Activated CD4-positive, alpha-beta memory T cell treated with anti-CD3 and anti-CD28 coated beads for 36 hours (primary cell): Measurements from ENCODE around the gene CYTL1. TPM values are rescaled to one million over a fixed set of nuclear protein-coding genes. Genes with fewer than 3 reads are reported as not detected.

Source experiments
- CTCF ChIA-PET: fragments of 350-600 bp; sonication (Branson Sonifier 250); formaldehyde crosslinking; loops from one replicate; lab custom pipeline; 2021; ENCODE audit warnings: antibody characterized with exemption, inconsistent platforms; lab: Charles Lee
- POLR2A ChIA-PET: fragments of 350-600 bp; sonication (Branson Sonifier 250); formaldehyde crosslinking; loops from one replicate; lab custom pipeline; 2021; ENCODE audit warnings: antibody characterized with exemption; lab: Charles Lee
- DNase-seq: peaks from one replicate; pipeline ENCODE4 v3.0.0-alpha.2; 2020
- H3K27ac Mint-ChIP-seq: one replicate; pipeline ENCODE4 v1.8.0; 2021; ENCODE audit warnings: mixed read lengths
- H3K27me3 Mint-ChIP-seq: one replicate; pipeline ENCODE4 v1.8.0; 2021; ENCODE audit warnings: mixed read lengths
- H3K36me3 Mint-ChIP-seq: one replicate; pipeline ENCODE4 v1.8.0; 2021; ENCODE audit warnings: mixed read lengths
- H3K4me1 Mint-ChIP-seq: one replicate; pipeline ENCODE4 v1.8.0; 2021; ENCODE audit warnings: low read depth, mixed read lengths
- H3K4me3 Mint-ChIP-seq: one replicate; pipeline ENCODE4 v1.8.0; 2021; ENCODE audit warnings: mild to moderate bottlenecking, mixed read lengths
- H3K9me3 Mint-ChIP-seq: one replicate; pipeline ENCODE4 v1.8.0; 2021; ENCODE audit warnings: mixed read lengths
- intact Hi-C: fragments of 100-400 bp; cut with micrococcal nuclease; formaldehyde crosslinking; loops from one replicate; pipeline ENCODE4 v1.15.1; 2023
- total RNA-seq, 2 experiments: library from RNA; stranded (reverse); gene quantifications; one replicate each; pipeline ENCODE4 v1.2.3, GENCODE V29; 2021

The CYTL1 gene
- total RNA-seq, 2 experiments from 2014 or later: not detected

DNA sequence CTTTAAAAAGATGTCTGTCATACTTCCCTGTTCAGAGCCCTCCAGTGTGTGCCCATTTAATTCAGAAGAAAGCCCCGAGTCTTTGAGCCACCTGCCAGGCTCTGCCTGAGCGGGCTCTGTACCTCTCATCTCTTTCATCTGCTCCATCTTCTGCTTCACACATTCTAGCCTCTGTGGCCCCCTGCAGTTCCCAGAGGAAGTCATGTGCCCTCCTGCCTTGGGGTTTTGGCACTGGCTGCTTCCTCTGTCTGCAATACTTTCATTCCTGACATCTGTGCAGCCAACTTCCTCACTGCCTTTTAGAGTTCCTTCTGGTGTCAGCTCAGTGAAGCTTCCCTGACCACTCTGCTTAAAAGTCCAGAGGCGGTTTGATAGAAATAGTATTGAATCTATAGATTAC is 25.8 kb upstream of the CYTL1 start:
- no peak overlapping the region for H3K27ac Mint-ChIP-seq
- intact Hi-C loops: no loop called here
- no peaks in the 10 kb centered on the region for H3K36me3 Mint-ChIP-seq
- POLR2A ChIA-PET: no interaction called here
- H3K27me3 Mint-ChIP-seq: peaks cover 42% of the 10 kb centered on the region
- no peak overlapping the region for H3K4me3 Mint-ChIP-seq
- CTCF ChIA-PET: no interaction called here
- DNase-seq: no peak
- H3K4me1 Mint-ChIP-seq: no peaks in the 10 kb centered on the region
- no peaks in the 10 kb centered on the region for H3K9me3 Mint-ChIP-seq

DNA sequence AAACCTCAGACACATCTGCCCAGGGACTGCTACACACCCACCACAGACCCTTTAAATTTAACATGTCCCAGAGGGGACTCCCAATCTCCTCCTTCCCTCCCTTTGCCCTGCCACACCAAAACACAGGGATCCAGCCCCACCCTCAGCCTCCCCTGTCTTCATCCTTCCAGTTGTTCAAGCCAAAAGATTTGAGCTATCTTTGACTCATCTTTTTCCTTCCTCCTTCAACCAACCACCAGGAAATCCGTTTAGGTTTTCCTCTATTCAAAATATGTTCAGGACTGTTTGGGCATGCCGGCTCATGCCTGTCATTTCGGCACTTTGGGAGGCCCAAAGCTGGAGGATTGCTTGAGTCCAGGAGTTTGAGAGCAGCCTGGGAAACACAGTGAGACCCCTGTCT is 25.1 kb upstream of the CYTL1 start:
- no peak for DNase-seq
- Mint-ChIP-seq H3K9me3 (no peaks in the 10 kb centered on the region), H3K4me3 (no peak overlapping the region), H3K27ac (no peak overlapping the region), H3K27me3 (peaks cover 40% of the 10 kb centered on the region), H3K36me3 (no peaks in the 10 kb centered on the region), H3K4me1 (no peaks in the 10 kb centered on the region)
- intact Hi-C loops: no loop called here
- ChIA-PET CTCF (no interaction called here), POLR2A (no interaction called here)

DNA sequence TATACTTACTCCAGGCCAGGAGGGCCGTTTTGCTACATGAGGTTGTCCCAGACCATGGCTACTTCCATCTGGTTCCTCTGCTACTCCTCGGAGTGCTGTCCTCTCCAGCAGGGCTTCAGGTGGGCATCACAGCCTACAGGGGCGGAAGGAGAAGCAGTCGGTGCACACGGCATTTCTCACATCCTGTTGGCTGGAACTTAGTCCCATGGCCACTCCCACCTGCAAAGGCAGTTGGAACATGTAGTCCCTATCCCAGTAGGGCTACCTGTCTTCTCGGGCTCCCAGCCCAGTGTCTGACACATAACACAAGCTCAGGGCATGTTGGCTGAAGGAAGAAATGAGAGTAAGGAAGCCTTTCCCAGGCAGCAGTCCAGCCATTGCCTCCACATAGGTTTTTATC is 24.3 kb upstream of the CYTL1 start:
- no peak overlapping the region for H3K27ac Mint-ChIP-seq
- POLR2A ChIA-PET: no interaction called here
- no peaks in the 10 kb centered on the region for H3K4me1 Mint-ChIP-seq
- intact Hi-C loops: no loop called here
- H3K4me3 Mint-ChIP-seq: no peak overlapping the region
- H3K9me3 Mint-ChIP-seq: no peaks in the 10 kb centered on the region
- DNase-seq: no peak
- no peaks in the 10 kb centered on the region for H3K36me3 Mint-ChIP-seq
- H3K27me3 Mint-ChIP-seq: peaks cover 35% of the 10 kb centered on the region
- CTCF ChIA-PET: no interaction called here

DNA sequence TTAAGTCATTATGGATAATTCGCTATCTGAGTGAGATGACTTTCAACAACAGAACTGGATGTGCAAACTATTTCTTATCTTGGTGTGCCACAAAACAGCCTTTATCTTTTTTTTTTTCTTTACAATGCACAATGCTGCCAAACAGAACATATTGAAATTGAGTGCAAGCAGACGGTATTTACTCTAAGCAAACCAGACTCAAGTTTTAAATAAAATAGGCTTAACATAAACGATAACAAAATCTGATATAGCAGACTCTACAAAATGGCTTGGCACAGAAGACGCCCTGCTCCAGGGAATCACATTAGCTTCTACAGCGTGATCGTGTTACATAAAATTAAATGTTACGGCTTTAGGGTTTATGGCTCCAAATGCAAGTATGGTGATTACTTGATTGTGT is 22.4 kb upstream of the CYTL1 start:
- intact Hi-C loops: no loop called here
- H3K36me3 Mint-ChIP-seq: no peaks in the 10 kb centered on the region
- H3K4me3 Mint-ChIP-seq: no peak overlapping the region
- CTCF ChIA-PET: no interaction called here
- H3K4me1 Mint-ChIP-seq: no peaks in the 10 kb centered on the region
- no peak overlapping the region for H3K27ac Mint-ChIP-seq
- no peaks in the 10 kb centered on the region for H3K9me3 Mint-ChIP-seq
- POLR2A ChIA-PET: no interaction called here
- peaks cover 28% of the 10 kb centered on the region for H3K27me3 Mint-ChIP-seq
- no peak for DNase-seq

DNA sequence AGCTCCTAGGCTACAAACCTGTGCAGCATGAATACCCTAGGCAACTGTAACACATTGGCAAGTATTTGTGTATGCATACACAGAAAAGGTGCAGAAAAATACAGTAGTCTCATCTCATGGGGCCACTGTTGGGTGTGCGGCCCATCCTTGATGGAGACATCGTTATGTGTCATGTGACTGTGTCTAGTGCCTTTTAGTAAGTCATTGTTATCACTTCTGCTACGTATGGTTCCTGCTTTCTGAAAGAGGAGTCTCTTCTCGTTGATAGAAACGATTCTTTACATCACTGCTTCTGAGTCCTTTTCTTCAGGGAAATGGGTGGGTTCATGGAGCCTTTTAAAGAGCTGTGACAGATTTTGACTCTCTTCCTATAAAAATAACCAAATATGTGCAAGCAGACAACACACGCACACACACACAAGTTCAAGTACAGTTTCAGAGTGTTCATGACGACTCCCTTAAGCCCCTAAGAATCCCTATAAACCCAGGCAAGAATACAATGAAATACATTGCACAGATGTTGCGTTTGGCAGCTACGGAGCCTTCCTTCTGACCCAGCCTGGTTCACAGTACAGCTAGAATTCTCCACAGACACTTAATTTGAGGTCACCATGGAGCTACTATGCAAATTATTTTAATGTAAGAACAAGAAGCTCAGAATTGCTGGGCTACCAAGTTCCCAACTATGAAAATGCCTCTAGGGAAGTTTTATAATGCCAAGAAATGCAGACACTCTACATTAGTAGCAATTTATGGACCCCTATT is 21.8 kb upstream of the CYTL1 start:
- Mint-ChIP-seq H3K36me3 (no peaks in the 10 kb centered on the region), H3K27ac (no peak overlapping the region), H3K27me3 (peaks cover 25% of the 10 kb centered on the region), H3K4me3 (no peak overlapping the region), H3K4me1 (no peaks in the 10 kb centered on the region), H3K9me3 (no peaks in the 10 kb centered on the region)
- no peak for DNase-seq
- POLR2A ChIA-PET: no interaction called here
- intact Hi-C loops: no loop called here
- CTCF ChIA-PET: no interaction called here

DNA sequence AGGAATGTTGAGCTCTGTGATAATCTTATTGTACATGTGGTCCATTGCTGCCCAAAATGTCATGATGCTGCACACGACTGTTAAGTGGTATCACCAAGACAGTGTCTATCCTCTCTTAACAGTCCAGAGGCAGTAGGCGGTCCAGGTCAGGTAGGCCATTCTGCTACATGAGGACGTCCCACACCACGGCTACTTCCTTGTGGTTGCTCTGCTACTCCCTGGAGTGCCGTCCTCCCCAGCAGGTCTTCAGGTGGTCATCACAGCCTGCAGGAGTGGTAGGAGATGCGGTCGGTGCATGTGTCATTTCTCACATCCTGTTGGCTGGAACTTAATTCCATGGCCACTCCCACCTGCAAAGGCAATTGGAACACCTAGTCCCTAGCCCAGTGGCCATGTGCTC is 20.5 kb upstream of the CYTL1 start:
- no peak for DNase-seq
- Mint-ChIP-seq H3K36me3 (no peaks in the 10 kb centered on the region), H3K4me3 (no peak overlapping the region), H3K27ac (no peak overlapping the region), H3K27me3 (peaks cover 17% of the 10 kb centered on the region), H3K4me1 (no peaks in the 10 kb centered on the region), H3K9me3 (no peaks in the 10 kb centered on the region)
- POLR2A ChIA-PET: no interaction called here
- intact Hi-C loops: no loop called here
- CTCF ChIA-PET: no interaction called here

DNA sequence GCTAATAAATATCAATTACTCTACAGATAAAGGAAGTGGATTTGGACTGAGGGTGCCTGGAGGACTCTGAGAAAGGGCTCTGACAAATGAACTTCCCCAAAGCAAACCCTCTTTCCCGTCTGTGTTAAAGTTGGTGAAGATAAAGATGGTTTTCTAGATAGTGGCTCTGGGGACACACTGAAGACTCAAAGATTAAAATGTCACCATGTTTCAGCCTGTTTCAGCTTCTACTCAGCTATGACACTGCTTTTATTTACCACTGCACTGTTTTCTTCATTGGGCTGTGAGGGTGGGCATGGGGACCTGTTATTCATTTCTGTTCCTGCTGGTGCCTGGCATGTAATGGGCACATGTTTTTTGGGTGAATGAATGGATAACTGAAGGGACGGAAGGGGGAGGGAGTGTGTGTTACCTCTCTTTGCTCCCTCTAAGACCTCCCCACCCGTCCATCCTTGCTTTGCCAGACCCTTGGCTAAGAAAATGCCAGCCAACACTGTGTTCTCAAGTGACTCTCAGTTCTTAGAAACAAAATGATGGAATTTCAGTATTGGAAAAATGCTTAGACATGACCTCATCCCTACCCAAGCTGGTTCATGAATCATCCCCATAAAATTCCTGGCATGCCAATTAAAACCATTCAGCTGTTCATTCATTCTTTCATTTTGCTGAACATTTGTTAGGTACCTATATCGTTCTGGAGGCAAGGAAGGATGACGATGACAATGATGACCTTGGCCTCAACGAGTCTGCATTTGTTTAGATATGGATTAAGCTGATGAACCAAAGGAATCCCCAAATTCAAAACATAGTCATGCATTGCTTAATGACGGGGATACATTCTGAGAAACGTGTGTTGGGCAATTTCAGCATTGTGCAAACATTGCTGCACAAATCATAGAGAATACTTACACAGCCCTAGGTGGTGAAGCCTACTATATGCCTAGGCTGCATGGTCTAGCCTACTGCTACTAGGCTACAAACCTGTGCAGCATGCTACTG is 18.6 kb upstream of the CYTL1 start:
- no peaks in the 10 kb centered on the region for H3K4me1 Mint-ChIP-seq
- ChIA-PET CTCF (interaction anchor here (0.6 kb wide), 1 partner anchor 550 kb away, joined by 3 read pairs; no protein-coding TSS in a partner anchor), POLR2A (no interaction called here)
- no peak overlapping the region for H3K27ac Mint-ChIP-seq
- peaks cover 10% of the 10 kb centered on the region for H3K27me3 Mint-ChIP-seq
- H3K9me3 Mint-ChIP-seq: no peaks in the 10 kb centered on the region
- no peaks in the 10 kb centered on the region for H3K36me3 Mint-ChIP-seq
- intact Hi-C loops: no loop called here
- no peak overlapping the region for H3K4me3 Mint-ChIP-seq
- DNase-seq: no peak

DNA sequence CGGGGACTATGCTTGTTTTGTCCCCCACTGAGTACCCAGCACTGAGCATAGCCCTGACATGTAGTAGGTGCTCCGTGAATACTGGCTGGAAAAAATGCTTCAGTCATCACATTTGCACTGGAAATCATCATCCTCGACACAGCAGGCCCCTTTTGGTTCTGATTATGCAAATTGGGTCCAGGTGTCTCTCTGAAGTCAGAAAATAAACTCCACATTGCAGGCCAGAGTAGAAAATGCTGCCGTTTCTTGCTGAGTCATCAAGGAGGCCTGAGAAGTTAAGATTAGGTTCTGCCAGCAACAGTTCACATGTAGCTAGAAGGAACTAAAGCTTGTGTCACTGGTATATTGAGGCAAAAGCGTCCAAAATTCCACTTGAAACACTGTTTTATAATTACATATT is 17.0 kb upstream of the CYTL1 start:
- POLR2A ChIA-PET: interaction anchor here (0.6 kb wide), 1 partner anchor 318 kb away, joined by 5 read pairs; no protein-coding TSS in a partner anchor
- H3K36me3 Mint-ChIP-seq: no peaks in the 10 kb centered on the region
- H3K4me3 Mint-ChIP-seq: no peak overlapping the region
- CTCF ChIA-PET: no interaction called here
- no peak overlapping the region for H3K27ac Mint-ChIP-seq
- DNase-seq: no peak
- no peaks in the 10 kb centered on the region for H3K4me1 Mint-ChIP-seq
- no peaks in the 10 kb centered on the region for H3K9me3 Mint-ChIP-seq
- peaks cover 10% of the 10 kb centered on the region for H3K27me3 Mint-ChIP-seq
- intact Hi-C loops: no loop called here

DNA sequence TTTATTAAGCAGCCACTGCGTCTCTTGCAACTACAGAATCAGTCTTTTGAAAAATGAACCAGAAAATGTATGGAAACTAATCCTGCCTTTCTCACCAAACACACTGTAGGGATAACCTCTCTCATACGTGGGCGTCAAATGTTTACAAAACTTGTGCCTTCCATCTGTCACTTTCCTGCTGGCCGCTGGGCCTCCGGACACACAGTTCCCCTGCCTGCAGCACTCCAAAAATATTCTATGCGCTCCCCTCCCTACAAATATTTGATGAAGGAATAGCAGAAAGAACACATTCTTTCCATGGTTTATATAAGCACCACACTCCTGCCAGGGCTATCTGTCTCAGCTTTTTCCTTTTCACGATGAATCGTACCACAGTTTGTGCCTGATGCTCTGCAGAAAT is 14.9 kb upstream of the CYTL1 start:
- no peaks in the 10 kb centered on the region for H3K36me3 Mint-ChIP-seq
- intact Hi-C loops: no loop called here
- CTCF ChIA-PET: no interaction called here
- POLR2A ChIA-PET: no interaction called here
- peaks cover 5% of the 10 kb centered on the region for H3K27me3 Mint-ChIP-seq
- no peak overlapping the region for H3K4me3 Mint-ChIP-seq
- H3K27ac Mint-ChIP-seq: no peak overlapping the region
- DNase-seq: no peak
- H3K4me1 Mint-ChIP-seq: no peaks in the 10 kb centered on the region
- no peaks in the 10 kb centered on the region for H3K9me3 Mint-ChIP-seq

DNA sequence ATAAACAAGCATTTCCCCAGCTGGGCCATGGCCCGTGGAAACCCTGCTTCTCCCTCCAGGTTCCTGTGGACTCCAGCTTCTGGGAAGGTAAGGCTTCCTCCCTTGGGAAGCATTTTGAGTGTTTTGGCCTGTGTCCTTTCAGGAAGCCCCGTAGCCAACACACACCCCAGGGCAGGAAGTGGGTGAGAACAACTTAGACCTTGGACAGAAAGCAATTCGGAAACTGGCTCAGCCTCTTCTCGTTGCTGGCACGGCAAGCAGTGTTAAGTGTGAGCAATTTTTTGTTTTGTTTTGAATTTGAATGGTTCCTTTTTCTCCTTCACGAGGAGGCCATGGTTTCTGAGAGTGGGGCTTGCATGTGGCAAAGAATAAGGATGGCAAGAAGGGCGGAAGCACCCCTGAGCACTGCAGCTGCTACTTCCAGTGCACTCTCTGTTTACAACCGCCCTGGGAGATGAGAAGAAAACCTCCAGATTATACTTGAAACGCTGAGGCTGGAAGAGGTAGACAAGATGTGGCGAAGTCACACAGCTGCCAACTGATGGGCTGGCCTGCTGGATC is 14.1 kb upstream of the CYTL1 start:
- CTCF ChIA-PET: no interaction called here
- Mint-ChIP-seq H3K27me3 (peaks cover 6% of the 10 kb centered on the region), H3K27ac (no peak overlapping the region), H3K4me3 (no peak overlapping the region), H3K4me1 (no peaks in the 10 kb centered on the region), H3K9me3 (no peaks in the 10 kb centered on the region), H3K36me3 (no peaks in the 10 kb centered on the region)
- intact Hi-C loops: no loop called here
- POLR2A ChIA-PET: no interaction called here
- no peak for DNase-seq

DNA sequence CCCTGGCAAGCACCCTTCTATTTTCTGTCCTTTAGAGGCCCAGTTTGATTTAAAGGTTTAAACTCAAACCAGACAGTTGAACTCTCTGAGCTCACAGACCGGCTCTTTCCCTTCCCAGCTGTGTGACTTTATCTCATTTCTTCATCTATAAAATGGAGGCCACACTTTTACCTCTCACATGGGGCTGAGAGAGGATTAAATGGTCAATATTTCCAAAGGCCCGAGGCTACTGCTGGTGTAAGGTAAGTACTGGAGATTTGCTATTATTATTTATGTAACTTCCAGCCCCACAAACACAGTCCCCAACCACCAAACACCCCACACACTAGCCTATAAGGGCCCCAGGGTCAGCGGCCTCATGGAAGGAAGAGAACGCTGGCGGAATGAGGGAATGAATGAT is 13.6 kb upstream of the CYTL1 start:
- Mint-ChIP-seq H3K27me3 (peaks cover 6% of the 10 kb centered on the region), H3K27ac (no peak overlapping the region), H3K4me1 (no peaks in the 10 kb centered on the region), H3K4me3 (no peak overlapping the region), H3K36me3 (no peaks in the 10 kb centered on the region), H3K9me3 (no peaks in the 10 kb centered on the region)
- no peak for DNase-seq
- intact Hi-C loops: no loop called here
- CTCF ChIA-PET: no interaction called here
- POLR2A ChIA-PET: no interaction called here

DNA sequence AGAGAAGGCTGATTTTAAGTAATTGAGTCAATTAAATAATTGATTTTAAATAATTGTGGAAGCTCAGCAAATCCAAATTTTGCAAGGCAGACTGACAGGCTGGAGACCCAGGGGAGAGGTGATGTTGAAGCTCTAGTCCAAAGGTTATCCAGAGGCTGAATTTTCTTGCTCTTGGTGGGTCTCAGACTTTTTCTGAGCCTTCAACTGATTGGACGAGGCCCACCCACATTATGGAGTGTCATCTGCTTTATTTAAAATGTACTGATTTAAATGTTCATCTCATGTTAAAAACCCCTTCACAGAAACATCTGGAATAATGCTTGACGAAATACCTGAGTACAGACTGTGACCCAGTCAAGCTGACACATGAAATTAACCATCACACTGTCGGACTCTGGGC is 11.7 kb upstream of the CYTL1 start:
- H3K27ac Mint-ChIP-seq: no peak overlapping the region
- no peak for DNase-seq
- POLR2A ChIA-PET: no interaction called here
- intact Hi-C loops: no loop called here
- peaks cover 5% of the 10 kb centered on the region for H3K27me3 Mint-ChIP-seq
- no peak overlapping the region for H3K4me3 Mint-ChIP-seq
- no peaks in the 10 kb centered on the region for H3K4me1 Mint-ChIP-seq
- CTCF ChIA-PET: interaction anchor here (0.8 kb wide), 1 partner anchor 10 kb away, joined by 4 read pairs; no protein-coding TSS in a partner anchor
- no peaks in the 10 kb centered on the region for H3K36me3 Mint-ChIP-seq
- no peaks in the 10 kb centered on the region for H3K9me3 Mint-ChIP-seq
